Smooth muscle cell (in vitro differentiated cells): Measurements from ENCODE around the gene PRRT2. TPM values are rescaled to one million over a fixed set of nuclear protein-coding genes. Genes with fewer than 3 reads are reported as not detected.
A peak's percentile ranks its signal among the peaks of the same experiment; 100 is the strongest.

Experiments used
- DNase-seq: peaks from one replicate; lab custom pipeline; 2025; ENCODE audit not compliant: unreplicated experiment; lab: John Stamatoyannopoulos, UW
- H2AFZ ChIP-seq: fragments of 200-600 bp; sonication (generic); 2 replicates; pipeline ENCODE4 v1.6.0; 2016; ENCODE audit warnings: antibody characterized with exemption, low read depth, mild to moderate bottlenecking
- H3F3A ChIP-seq: fragments of 200-600 bp; sonication (generic); 2 replicates; pipeline ENCODE4 v1.6.0; 2017; ENCODE audit warnings: antibody characterized with exemption, low read depth
- H3K27ac ChIP-seq: fragments of 200-600 bp; sonication (generic); 2 replicates; pipeline ENCODE4 v1.5.1; 2016; ENCODE audit warnings: low read depth, mild to moderate bottlenecking
- H3K27me3 ChIP-seq: fragments of 200-600 bp; sonication (generic); 2 replicates; pipeline ENCODE4 v1.6.1; 2016; ENCODE audit warnings: low read depth, mild to moderate bottlenecking
- H3K36me3 ChIP-seq: fragments of 200-600 bp; sonication (generic); 2 replicates; pipeline ENCODE4 v1.5.1; 2016; ENCODE audit warnings: low read depth
- H3K4me1 ChIP-seq: fragments of 200-600 bp; sonication (generic); 2 replicates; pipeline ENCODE4 v1.5.1; 2016; ENCODE audit warnings: low read depth
- H3K4me2 ChIP-seq: fragments of 200-600 bp; sonication (generic); 2 replicates; pipeline ENCODE4 v1.6.0; 2016; ENCODE audit warnings: mild to moderate bottlenecking
- H3K4me3 ChIP-seq: fragments of 200-600 bp; sonication (generic); 2 replicates; pipeline ENCODE4 v1.5.1; 2016; ENCODE audit warnings: mild to moderate bottlenecking
- H3K79me2 ChIP-seq: fragments of 200-600 bp; sonication (generic); 2 replicates; pipeline ENCODE4 v1.6.0; 2016; ENCODE audit warnings: low read depth, mild to moderate bottlenecking
- H3K9ac ChIP-seq: fragments of 200-600 bp; sonication (generic); 2 replicates; pipeline ENCODE4 v1.6.0; 2016; ENCODE audit warnings: low read depth
- H3K9me3 ChIP-seq: fragments of 200-600 bp; sonication (generic); replicated peaks from 2 replicates; pipeline ENCODE4 v1.5.1; 2016; ENCODE audit warnings: low read depth
- H4K20me1 ChIP-seq: fragments of 200-600 bp; sonication (generic); 2 replicates; pipeline ENCODE4 v1.6.0; 2016; ENCODE audit warnings: low read depth
- CTCF ChIP-seq: fragments of 200-600 bp; sonication (generic); IDR thresholded peaks from 2 replicates; pipeline ENCODE4 v1.5.1; 2017; ENCODE audit warnings: borderline replicate concordance, mild to moderate bottlenecking, antibody characterized with exemption; ENCODE audit not compliant: insufficient read depth, poor library complexity, severe bottlenecking
- WGBS: methylation state at CpG from one replicate; pipeline ENCODE4 v1.1.7; 2016; ENCODE audit warnings: low lambda C conversion rate; 5-methylcytosine and 5-hydroxymethylcytosine counted together
- polyA plus RNA-seq: library from polyadenylated mRNA; unstranded; fragments of >200 nt; fragmentation: Nextera tagmentation; extraction: Ambion mirVana; gene quantifications from 2 replicates; pipeline ENCODE4 v1.2.1, GENCODE V29; 2016
- total RNA-seq: library from RNA; depleted of rRNA; stranded (reverse); fragments of >200 nt; gene quantifications from 2 replicates; pipeline ENCODE4 v1.2.3, GENCODE V29; 2014

PRRT2 gene
- total and polyA plus RNA-seq, 2 experiments from 2014 or later: 12.2 TPM

GRCh38 chr16:29821643-29822115, 9.7 kb downstream of the PRRT2 start:
- Histone ChIP-seq H3K9ac (peak overlapping the region; percentile 41), H2AFZ (no peak overlapping the region), H3K79me2 (peaks cover 61% of the 10 kb centered on the region)

DNA sequence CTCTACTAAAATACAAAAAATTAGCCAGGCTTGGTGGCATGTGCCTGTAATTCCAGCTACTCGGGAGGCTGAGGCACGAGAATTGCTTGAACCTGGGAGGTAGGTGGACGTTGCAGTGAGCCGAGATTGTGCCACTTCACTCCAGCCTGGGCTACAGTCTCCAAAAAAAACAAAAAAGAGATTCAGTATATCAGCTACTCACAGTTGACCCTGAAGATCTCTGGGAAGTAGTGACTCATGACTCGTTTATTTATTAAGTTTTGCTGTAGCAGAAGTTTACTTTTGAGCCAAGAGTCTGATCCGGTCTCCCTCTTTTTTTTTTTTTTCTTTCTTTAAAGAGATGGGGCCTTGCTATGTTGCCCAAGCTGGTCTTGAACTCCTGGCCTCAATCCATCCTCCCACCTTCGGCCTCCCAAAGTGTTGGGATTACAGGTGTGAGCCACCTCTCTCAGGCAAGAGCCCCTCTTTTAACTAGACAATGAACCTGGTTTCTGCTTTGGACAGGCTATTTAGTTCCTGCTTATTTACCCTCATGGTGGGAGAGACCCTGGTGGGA, 12.7 kb downstream of the PRRT2 start:
- Histone ChIP-seq H4K20me1 (peaks cover 59% of the 10 kb centered on the region), H3K27me3 (no peaks in the 10 kb centered on the region), H3K4me2 (peak overlapping the region; percentile 71), H3K36me3 (no peaks in the 10 kb centered on the region), H3K9ac (peak overlapping the region; percentile 52), H3F3A (peaks cover 21% of the 10 kb centered on the region), H3K4me1 (peaks cover 26% of the 10 kb centered on the region), H3K9me3 (no peaks in the 10 kb centered on the region), H3K27ac (peak overlapping the region; percentile 86), H2AFZ (no peak overlapping the region), H3K79me2 (peaks cover 56% of the 10 kb centered on the region), H3K4me3 (no peak overlapping the region)
- DNase-seq: no peak
- TF ChIP-seq CTCF: no peak
- WGBS: 26% methylated on average over 7 of the region's 7 CpGs

More at GRCh38 chr16:29821643-29822115, 9.7 kb downstream of the PRRT2 start:
- WGBS: 26% methylated on average over 7 of the region's 7 CpGs
- Histone ChIP-seq H3F3A (peaks cover 28% of the 10 kb centered on the region), H3K27me3 (no peaks in the 10 kb centered on the region), H3K27ac (peak overlapping the region; percentile 86), H3K36me3 (no peaks in the 10 kb centered on the region), H4K20me1 (peaks cover 30% of the 10 kb centered on the region), H3K4me2 (peak overlapping the region; percentile 93), H3K4me3 (peak overlapping the region; percentile 59), H3K9me3 (no peaks in the 10 kb centered on the region), H3K4me1 (peaks cover 35% of the 10 kb centered on the region)
- DNase-seq: no peak
- TF ChIP-seq CTCF: no peak

DNA sequence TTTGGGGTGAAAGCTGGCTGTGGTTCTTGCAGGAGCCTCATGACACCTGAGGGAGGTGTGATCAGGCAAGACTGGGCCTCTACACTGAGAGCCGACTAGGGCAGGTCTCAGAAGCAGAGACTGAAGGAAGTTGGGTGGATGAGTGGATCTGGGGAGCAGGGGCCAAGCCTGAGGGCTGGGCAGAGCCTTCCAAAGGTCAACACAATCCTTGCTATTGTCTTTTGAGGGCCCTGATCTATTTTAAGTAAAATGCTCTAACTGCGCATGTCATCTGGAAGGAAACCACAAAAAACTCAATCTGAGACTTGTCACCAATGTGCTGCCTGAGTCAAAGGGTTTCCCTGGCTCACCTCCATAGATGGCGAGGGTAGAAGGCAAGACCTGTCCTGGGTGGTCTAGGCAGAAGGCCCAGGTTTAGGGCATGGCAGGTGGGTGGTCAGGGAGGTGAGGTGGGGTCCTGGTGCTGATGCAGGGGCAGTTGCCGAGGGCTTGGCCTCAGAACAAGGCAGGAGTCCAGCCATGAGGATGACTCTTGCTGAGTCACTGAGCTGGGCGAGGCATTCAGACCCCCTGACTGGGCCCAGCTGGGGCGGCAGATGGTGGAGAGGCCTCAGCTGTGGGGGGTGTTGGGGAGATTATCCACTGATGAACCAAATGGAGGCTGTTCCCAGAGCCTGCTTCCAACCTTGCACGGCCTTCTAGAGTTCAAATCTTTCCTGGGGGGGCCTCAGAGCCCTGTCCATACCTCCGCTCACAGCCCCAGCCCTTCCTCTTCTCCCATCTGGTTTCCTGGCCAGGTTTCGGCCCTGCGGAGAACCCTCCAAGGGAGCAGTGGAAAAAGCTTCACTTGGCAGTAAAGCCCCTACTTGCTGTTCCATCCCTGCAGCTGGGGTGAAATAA, 13.4 kb downstream of the PRRT2 start:
- Histone ChIP-seq H3K4me3 (no peak overlapping the region), H2AFZ (no peak overlapping the region), H3K27ac (peak overlapping the region; percentile 86), H4K20me1 (peaks cover 66% of the 10 kb centered on the region), H3K79me2 (peaks cover 53% of the 10 kb centered on the region), H3K4me2 (peak overlapping the region; percentile 71), H3K36me3 (no peaks in the 10 kb centered on the region), H3F3A (peaks cover 16% of the 10 kb centered on the region), H3K27me3 (no peaks in the 10 kb centered on the region), H3K9me3 (no peaks in the 10 kb centered on the region), H3K4me1 (peaks cover 26% of the 10 kb centered on the region), H3K9ac (peak overlapping the region; percentile 52)
- no peak for TF ChIP-seq CTCF
- DNase-seq: no peak
- WGBS: 40% methylated on average over 10 of the region's 10 CpGs
